Activated CD4-positive, alpha-beta T cell treated with anti-CD3 and anti-CD28 coated beads, Interleukin-2, amount 50 U/mL, for 24 hours (primary cell): ENCODE results near the gene HDAC10.
"Not testable (repeated sequence)": the region's sequence is repeated elsewhere in the genome, so short reads cannot be mapped to it uniquely, and the experiment has no call there.

Experiments used
- DNase-seq, 2 donors: peaks; one replicate each; pipeline ENCODE4 v3.0.0-alpha.2; 2020; ENCODE audit warnings: low read depth in 1 of 2, low spot score in 1 of 2

The HDAC10 gene

DNA sequence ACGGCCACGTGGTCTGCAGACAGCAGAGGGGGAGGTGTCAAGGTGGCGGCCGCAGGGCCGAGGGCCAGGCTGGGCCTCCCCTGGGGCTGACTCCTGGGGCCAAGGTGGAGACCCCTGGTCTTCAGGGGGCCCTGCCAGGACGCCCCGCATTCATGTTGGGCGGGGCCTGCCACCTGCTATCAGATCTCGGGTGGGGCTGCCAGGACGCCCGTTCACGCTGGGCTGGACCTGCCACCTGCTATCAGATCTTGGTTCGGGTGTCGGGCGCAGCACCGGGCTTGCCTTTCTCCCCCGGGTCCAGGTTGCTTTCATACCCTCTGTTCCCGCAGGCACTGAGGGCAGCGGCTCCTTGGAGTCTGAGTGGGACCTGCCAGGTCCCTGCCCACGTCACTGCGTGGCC, 35.2 kb upstream of the HDAC10 start:
- no peak for DNase-seq

DNA sequence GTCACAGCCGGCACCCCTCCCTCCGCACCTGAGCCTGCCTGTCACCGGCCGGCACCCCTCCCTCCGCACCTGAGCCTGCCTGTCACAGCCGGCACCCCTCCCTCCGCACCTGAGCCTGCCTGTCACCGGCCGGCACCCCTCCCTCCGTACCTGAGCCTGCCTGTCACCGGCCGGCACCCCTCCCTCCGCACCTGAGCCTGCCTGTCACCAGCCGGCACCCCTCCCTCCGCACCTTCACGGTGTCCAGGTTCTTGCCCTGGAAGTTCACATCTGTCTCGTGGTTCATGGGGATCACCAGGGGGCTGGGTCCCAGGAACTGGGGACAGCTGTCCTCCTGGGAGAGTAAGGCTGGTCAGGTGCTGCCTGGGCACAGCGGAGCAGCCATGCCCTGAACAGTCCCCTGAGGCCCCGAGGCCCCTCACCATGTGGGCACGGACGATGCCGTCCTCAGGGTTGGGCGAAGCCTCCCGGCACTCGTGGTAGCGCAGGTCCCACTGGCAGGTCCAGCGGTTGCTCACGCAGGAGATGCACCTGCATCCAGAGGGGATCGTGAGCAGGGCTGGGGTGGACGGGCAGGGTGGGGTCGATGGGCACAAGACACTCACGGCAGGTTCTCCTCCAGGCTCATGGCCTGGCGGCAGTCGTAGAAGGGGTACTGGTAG, 34.6 kb upstream of the HDAC10 start:
- no peak for DNase-seq

DNA sequence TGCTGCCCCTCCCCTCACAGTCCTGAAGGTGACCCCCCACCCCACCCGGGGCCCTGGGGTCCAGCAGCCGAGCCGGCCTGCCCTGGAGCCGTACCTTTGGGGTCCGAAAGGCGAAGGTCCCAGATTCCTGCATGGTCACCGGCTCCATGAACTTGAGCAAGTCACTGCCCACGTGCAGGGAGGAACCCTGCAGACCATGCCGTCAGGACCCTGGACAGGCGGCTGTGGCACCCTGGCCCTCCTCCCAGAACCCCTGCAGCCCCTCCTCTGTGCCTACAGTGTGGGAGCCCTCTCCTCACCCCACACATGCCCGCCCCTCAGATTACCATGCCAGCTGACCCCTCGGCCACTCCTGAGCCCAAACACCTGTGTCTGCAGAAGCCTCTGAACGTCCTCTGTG, 33.4 kb upstream of the HDAC10 start:
- DNase-seq: no peak

DNA sequence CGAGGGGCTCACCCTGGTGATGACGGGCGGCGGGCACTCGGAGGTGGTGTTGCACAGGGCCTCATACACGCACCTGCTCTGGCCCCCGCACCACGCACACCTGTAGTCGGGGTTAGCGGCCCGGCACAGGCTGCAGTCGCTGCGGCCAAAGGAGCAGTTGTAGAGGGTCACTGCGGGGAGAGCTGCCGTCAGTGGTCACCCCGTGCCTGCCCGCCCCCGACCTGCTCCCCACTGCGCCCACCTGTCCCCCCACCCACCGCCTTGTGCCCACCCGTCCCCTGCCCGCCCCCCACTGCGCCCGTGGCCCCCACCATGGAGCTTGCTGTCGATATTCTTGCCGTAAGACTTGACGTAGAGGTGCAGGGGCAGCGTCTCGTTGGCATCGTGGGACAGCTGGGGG, 32.8 kb upstream of the HDAC10 start:
- DNase-seq: no peak

DNA sequence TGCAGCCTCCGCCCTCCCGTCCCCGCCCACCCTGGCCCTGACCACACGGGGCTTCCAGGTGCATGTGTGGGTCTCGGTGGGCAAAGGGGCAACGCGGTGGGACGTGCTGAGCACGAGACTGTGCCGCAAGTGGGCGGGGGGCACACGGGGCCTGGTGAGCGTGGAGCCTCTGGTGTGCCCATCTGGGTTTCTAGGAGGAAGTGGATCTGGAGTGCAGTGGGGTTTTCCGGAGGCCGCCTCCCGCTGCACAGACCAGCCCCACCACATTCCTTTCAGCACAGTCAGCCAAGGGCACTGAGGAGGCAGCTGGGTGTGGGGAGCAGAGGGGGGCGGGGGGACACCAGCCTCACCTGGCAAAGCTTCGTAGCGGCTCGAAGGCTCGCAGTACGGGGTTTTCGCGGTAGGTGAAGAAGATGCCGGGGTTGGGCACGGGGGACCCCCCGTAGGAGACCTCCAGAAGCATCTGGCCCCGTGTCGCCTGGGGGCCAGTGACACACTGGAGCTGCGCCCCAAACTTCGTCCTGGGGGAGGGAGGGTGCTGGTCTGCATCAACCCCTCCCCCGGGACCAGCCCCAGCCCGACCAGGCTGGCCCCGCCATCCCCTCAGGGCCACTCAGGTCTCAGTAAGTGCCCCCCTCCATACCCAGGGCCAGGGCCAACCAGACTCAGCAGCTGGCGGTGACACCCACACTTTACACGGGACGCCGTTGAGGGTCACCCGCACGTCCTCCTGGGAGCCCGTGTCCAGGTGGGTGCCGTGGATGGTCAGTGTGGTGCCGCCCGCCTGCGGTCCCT, 31.5 kb upstream of the HDAC10 start:
- DNase-seq: no peak

DNA sequence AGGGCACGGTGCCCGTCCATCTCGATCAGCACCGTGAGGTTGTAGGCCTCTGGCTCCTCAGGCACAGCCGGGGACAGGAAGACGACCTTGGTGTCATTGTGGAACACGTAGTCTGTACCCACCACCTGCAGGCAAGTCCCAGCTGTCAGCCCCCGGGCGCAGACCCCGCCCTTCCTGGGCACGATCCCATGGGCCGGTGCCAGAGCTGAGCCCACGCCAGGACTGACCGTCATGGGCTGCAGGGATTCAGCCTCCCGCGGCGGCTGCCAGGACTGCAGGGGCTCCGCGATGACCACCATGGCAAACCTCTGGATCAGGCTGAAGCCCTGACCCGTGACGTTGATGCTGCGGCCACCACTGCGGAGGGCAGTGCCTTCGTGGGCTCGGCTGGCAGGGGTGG, 30.9 kb upstream of the HDAC10 start:
- no peak for DNase-seq

DNA sequence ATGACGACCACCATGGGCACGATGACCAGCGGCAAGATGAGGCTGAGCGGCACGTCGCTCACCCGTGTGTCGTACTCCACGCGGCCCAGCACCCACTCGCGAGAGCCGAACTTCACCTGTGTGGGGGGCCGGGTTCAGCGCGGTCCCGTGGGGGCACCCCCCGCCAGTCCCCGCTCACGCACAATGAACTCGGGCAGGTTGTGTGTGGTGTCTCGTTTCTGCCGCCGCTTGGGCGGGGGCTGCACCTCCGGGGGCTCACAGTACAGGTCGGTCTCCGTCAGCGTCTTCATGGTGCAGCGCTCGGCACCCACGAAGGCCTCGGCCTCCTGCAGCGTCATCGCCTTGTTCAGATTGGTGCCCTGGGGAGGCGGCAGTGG, 30.3 kb upstream of the HDAC10 start:
- no peak for DNase-seq

DNA sequence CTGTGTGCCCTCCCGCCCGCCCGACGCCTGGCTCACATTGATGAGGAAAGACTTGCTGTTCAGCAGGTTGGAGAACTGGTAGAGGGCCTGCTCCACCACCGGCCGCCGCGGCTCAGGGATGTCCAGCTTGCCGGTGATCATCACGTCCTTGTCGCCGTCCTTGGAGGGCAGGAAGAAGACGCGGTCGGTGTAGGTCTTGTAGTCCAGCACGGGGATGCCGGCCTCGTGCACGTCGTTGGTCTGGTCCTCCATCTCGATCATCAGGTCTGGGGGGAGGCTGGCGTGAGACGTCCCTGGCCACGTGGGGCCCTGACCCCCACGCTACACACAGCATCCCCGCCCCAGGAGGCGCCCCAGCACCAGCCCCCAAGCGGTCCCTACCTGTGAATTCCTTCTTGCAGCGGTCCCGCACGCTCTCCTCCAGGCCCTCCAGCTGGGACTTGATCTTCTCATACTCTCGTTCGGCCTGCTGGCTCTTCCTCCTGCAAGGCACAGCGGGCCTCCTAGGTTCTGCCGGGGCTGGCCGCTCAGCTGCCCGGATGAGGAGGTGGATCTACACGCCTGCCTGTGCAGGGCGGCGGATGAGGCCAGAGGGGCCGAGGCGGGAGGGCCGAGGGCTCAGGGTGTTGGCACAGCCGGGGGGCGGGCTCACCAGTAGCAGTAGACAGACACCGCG, 29.8 kb upstream of the HDAC10 start:
- DNase-seq: no peak

DNA sequence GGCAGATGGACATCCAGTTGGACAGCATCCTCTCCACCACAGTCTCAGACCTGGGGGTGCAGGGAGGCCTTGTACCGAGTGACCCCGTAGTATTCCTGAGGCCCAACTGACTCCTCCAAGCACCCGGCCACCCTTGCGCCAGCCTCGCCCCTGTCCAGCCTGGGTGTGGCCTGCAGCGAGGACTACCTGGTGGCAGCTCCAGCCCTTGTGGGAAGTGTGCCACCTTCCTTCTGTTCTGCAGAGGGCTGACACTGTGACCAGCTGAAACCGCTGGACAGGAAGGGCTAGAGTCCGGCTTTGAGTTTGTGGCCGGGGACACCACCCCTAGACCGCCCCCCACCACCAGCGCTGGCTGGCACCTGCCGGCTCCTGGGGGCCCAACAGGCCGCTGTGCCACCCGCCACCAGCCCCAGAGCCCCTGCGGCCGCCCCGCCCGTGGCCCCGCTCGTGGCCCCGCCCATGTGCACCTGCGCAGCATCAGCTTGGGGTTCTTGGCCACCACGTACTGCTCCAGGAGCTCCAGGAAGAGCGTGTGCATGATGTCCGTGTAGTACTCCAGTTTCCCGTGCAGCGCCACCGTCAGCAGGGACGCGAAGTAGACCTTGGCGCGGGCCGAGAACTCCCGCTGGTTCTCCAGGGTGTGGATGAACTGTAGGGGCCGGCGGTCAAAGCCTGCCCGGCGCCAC, 29.1 kb upstream of the HDAC10 start:
- no peak for DNase-seq

DNA sequence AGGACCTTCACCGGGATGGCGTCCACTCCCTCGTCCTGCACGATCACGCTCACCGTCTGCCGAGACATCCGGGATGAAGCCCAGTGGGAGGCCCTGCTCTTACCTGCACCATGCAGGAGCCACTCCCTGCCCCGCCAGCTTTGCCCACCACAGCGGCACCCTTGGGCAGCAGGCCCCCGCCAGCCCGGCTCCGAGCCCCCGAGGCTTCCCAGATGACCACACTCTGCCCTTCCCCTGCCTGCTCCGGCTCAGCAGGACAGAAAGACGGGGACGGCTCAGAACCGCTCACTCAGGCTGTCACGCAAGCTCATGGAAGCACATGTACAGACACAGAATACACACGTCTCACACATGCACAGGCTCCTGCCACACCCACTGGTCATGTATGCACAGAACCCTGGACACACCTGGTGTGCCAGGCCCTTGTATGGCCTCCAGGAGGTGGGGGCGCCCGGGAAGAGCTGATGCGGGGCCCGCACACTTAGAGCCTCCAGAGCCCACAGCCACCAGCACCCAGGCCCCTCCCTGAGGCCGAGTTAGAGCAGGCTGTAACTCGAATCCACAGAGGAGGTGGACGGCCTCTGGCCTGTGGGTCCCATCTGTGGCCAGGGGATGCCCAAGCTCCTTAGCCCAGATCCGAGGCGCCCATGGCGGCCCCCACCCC, 28.0 kb upstream of the HDAC10 start:
- no peak for DNase-seq

DNA sequence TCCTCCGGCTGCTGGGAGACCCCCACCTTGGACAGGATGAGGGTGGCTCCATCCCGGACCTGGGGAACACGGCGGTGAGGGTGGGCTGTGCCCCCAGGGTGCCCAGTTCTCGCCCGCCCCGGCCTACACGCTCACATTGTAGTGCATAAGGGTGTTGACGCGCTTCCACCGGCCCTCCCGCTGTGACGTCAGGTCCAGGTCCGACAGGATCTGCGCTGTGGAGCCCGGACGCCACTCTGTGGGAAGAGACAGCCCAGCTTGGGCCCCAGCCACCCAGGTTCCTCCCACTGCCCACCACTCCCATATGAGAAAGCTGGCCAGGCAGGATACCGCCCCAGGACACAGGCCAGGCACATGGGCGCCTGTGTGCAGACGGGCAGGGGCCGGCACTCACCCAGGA, 27.4 kb upstream of the HDAC10 start:
- no peak for DNase-seq

DNA sequence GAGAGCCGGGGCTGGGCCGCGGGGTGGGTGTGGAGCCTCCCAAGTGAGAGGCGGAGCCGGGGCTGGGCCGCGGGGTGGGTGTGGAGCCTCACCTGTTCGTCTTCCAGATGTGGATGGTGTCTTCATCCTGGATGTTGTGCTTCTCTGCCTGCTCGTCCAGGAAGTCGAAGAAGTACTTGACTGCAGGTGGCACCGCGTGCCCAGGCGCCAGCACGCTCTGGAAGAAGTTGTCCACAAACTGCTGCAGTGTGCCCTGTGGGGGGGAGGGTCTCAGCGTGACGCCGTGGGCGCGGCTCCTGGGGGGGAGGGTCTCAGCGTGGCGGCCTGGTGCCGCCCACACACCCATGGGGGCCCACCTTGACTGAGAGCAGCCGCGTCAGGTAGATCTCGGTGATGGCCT, 26.7 kb upstream of the HDAC10 start:
- no peak for DNase-seq

DNA sequence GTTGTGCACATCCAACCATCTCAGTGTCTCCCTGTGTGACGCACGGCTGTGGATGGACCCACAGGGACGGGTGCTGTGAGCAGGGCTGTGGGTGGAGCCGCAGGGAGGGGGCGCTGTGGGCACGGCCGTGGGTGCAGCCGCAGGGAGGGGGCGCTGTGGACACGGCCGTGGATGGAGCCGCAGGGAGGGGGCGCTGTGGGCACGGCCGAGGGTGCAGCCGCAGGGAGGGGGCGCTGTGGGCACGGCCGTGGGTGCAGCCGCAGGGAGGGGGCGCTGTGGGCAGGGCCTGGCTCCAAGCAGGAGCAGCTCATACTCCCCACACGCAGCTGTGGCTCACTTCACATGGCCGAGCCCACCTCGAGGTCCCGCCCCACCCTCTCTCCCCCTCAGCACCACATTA, 25.1 kb upstream of the HDAC10 start:
- DNase-seq: no peak

DNA sequence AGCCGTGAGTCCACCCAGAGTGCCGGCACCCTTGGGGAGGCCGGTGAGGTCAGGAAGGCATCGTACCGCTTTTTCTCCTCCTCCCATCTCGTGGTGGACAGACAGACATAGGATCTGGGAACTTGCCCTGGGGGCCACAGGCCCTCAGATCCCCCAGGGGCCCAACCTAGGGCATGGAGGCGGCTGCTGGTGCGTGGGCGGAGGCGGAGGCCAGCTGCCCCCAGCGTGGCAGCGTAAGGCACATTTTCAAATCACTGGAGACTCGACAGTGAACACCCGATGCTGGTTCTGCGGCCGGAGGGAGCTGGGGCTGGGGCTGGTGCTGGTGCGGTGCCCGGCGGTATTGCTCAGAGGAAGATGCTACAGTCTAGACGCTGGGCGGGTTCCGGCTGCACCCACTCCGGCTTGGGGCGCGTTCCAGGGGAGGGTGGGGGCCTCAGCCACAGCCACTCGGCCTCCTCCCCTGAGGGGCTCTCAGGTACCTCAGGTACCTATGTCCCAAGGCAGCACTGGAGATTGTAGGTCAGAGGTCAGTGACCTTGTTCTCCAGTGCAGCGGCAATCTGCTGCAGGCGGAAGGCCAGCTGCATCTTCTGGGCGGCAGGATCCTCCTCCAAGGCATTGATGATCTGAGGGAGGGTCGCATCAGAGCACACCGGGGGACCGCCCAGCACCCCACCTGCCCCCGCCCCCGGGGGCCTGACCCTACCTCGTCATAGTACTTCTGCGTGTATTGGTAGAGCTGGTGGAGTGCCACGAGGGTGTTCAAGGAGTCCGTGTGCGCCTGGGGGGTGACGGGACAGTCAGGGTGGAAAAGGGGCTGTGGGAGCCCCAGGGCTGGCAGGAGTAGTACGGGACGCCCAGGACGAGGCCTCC, 24.4 kb upstream of the HDAC10 start:
- DNase-seq: no peak

DNA sequence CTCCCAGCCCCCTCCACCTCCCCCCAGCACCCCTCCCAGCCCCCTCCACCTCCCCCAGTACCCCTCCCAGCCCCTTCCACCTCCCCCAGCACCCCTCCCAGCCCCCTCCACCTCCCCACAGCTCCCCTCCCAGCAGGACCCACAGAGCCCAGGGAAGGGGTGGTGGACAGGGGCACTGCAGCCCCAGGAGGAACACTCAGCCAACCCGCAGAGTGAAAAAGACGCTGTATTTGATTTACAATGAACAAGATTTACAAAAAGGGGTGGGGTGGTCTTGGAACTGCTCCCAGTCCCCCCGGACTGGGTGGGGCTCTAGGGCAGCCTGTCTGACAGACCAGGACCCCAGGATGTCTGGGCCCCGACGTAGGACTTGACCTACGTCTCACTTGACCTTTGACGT, 23.7 kb upstream of the HDAC10 start:
- DNase-seq: no peak

DNA sequence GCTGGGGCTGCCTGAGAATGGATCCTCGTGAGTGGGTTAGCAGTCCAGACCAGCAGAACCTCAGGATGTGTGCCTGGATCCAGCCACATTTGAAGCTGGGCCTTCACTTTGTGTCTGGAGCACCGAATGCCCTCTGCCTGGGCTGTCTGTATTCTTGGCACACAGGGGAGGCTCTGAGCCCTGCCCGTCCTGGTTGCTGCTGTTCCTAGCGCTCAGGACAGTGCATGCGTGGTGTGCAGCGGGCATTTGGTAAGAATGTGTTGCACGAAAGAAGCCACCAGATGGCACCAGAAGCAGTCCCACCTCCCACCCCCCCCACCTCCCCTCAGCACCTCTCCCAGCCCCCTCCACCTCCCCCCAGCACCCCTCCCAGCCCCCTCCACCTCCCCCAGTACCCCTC, 23.2 kb upstream of the HDAC10 start:
- DNase-seq: peak in 1 of 2 donors; percentile 23

DNA sequence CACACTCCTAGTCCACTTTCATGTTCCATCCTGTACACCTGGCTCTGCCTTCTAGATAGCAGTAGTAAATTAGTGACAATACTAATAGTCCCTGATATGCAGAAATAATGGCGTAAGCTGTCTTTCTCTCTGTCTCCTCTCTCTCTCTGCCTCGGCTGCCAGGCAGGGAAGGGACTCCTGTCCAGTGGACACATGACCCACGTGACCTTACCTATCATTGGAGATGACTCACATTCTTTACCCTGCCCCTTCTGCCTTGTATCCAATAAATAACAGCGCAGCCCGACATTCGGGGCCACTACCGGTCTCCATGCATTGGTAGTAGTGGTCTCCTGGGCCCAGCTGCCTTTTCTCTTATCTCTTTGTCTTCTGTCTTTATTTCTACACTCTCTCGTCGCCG, 22.7 kb upstream of the HDAC10 start:
- not testable (repeated sequence) for DNase-seq

DNA sequence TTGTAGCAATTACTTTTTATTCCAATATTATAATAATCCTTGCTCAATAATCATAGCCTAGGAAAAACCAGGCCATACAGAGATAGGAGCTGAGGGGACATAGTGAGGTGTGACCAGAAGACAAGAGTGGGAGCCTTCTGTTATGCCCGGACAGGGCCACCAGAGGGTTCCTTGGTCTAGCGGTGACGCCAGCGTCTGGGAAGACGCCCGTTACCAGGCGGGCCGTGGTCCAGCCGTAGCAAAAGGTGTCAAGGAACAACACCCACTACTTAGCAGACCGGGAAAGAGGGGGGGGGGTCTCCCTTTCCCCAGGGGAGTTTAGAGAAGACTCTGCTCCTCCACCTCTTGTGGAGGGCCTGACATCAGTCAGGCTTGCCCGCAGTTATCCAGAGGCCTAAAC, 22.3 kb upstream of the HDAC10 start:
- not testable (repeated sequence) for DNase-seq

DNA sequence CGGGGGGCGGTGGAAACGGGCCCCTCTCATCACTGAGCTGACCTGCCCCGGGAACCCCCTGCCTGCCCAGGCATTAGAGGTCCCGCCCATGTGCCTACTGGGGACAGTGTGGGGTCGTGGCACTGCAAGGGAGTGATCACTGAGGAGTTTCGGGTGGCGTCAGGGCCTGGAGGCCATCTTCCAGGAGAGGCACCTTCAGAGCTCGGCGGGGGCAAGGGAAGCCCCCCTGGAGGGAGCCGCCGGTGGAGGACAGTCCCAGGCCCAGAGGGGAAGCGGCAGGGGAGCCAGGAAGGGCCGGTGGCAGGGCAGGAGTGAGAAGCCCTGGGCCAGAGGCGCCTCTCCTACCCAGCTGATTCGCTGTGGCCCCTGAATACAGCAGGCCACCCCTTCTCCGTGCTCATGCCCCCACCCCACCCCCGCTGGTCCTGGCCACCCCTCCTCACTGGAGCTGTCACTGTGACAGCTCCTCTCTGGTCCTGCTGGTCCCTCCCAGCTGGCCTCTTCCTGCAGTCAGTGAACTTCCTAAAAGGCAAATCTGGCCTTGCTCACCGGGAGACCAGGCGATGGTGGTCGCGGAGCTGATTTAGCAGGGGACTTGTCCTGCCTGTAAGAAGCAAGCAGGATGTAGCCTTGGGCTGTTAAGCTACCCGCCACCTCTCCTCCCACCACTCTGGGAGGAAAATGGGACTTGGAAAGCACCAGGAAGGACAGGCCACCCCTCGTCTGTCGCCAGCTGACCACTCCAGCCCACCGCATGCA, 21.2 kb upstream of the HDAC10 start:
- DNase-seq: no peak

DNA sequence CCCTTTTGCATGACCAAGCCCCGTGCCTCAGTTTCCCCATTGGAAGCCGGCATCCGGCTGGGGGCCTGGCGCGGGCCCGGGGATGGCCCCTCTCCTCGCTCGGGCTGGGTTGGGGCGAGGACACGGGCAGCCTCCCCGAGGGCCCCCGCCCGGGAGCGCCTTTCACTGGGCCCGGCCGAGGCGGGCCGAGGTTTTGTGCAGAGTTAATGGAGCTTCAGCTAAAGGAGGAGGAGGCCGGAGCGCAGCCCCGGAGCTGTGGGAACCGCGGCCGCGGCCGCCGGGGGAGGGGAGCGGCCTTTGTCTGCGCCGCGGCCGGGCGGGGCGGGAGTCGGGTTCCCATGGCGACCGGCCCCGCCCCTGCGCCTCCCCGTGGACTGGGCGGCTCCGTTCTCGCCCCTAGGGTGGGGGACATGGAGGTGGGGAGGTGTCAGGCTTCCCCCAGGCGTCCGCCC, 20.5 kb upstream of the HDAC10 start:
- DNase-seq: no peak
